Caki2 (cell line): ENCODE data around the gene LYPD6B. TPM values are rescaled to one million over a fixed set of nuclear protein-coding genes. Genes with fewer than 3 reads are reported as not detected.

ENCODE experiments used
- DNase-seq: peaks from one replicate; pipeline ENCODE4 v3.0.0-alpha.2; 2015; ENCODE audit warnings: low read depth
- in situ Hi-C: cut with HindIII; loops from 2 replicates; pipeline ENCODE4 v1.10.0; 2016; ENCODE audit warnings: low sequenced_read_pairs, low pct_unique_long_range_greater_than_20kb, mixed read lengths
- total RNA-seq: library from RNA; depleted of rRNA; stranded (reverse); fragments of >200 nt; shearing (Covaris generic); gene quantifications from 2 replicates; pipeline ENCODE4 v1.2.3, GENCODE V29; 2014; ENCODE audit warnings: low replicate concordance

The LYPD6B gene
- total RNA-seq, 1 experiment from 2014 or later, result not detected

- DNase-seq, result no peak
- in situ Hi-C loops, result no loop called here
These were observed 55.1 kb downstream of the LYPD6B start for GRCh38 chr2:149093579-149093978.

- in situ Hi-C loops, result no loop called here
These were observed 55.9 kb downstream of the LYPD6B start for GRCh38 chr2:149094217-149095015.

GRCh38 chr2:149098701-149099100 is 60.2 kb downstream of the LYPD6B start:
- in situ Hi-C loops, result no loop called here
- DNase-seq, result peak; percentile 16

More at GRCh38 chr2:149094217-149095015, 55.9 kb downstream of the LYPD6B start:
- no peak for DNase-seq

GRCh38 chr2:149099298-149099697 is 60.8 kb downstream of the LYPD6B start:
- in situ Hi-C loops, result no loop called here
- no peak for DNase-seq

DNA sequence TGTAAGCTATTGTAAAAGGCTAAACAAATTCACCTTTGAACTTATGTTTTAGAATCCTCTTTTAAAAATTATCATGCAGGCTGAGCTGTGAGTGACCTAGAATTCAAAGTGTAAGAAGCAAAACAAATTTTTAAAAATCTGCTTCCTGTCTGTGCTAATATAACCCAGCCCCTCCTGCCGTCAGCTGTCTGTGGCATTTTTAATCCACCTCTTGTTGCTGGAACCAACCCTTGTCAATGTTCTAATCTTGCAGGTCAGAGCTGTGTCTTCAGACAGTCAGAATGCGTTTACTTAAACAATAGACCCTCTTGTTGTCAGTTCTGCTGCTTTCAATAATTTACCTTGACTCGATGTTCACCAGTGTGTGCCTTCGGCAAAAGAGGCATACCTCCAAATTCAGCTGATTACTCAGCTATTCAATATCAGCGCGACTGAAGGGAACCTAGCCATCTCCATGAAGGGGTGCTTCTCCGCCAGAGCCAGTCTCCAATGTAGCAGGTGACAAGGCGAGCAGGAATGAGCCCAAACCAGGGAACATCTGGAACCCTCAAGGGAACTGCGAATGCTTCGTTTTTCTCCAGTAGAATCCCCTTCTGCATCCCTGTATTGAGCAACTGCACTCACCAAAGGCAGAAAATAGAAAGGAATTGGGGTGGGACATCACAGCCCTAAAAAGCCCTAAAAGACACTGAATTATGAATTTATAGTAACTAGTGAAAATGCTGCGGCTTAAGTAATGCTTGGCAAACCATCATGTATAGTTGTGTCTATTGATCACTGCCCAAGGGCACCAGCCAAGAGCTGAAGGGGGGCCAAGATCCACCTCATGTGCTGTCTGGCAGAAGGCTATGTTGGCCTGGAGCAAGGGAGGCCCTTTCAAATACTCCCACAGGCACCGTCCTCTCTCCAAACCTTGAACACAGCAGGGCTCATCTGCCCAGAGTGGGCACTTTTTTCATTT is 62.5 kb downstream of the LYPD6B start:
- DNase-seq, result no peak
- in situ Hi-C loops, result no loop called here

DNA sequence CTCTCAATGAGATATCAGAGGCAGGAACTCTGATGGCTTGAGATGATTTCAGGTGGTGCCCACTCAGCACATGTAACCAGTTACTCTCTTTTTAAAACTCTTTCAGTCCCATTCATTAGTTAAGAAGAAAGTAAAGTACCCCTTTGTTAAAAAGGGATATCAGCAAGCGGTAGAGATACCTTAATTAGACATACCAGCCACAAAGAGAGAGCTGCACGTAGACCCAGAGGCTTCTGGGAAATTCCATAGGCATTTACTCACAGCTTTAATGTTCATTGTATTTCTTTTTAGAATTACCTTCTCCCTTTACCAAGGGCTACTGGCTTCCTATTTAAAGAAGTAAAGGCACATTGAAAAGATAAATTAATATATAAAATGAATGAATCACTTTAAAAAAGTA is 63.3 kb downstream of the LYPD6B start:
- in situ Hi-C loops, result no loop called here

GRCh38 chr2:149103081-149103620 is 64.7 kb downstream of the LYPD6B start:
- in situ Hi-C loops, result no loop called here
- DNase-seq, result no peak

More for the DNA sequence above, 63.3 kb downstream of the LYPD6B start:
- no peak for DNase-seq

DNA sequence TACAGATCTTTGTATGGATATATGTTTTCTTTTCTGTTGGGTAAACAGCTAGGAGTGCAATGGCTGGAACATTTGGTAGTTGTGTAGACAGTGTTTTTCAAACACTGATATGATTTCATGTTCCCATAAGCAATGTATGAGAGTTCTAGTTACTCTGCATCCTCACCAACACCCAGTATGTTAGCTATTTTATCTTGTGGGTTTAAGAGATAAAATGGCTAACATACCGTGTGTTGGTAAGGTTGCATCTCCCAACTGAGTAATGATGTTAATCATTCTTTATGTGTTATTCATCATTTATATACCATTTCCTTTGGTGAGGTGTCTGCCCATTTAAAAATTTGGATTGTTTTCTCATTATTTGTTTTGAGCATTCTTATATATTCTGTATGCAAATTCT is 65.7 kb downstream of the LYPD6B start:
- in situ Hi-C loops, result no loop called here
- no peak for DNase-seq

- DNase-seq, result no peak
- in situ Hi-C loops, result no loop called here
These were observed 73.6 kb downstream of the LYPD6B start for GRCh38 chr2:149112068-149112467.

GRCh38 chr2:149112713-149113112 is 74.2 kb downstream of the LYPD6B start:
- in situ Hi-C loops, result no loop called here
- DNase-seq, result no peak

GRCh38 chr2:149115781-149116180 is 77.3 kb downstream of the LYPD6B start:
- DNase-seq, result no peak
- in situ Hi-C loops, result no loop called here

- in situ Hi-C loops, result no loop called here
- DNase-seq, result no peak
These were observed 80.9 kb downstream of the LYPD6B start for GRCh38 chr2:149119368-149119767.

- in situ Hi-C loops, result no loop called here
- no peak for DNase-seq
These were observed 84.0 kb downstream of the LYPD6B start for GRCh38 chr2:149122516-149122915.

- in situ Hi-C loops, result no loop called here
- DNase-seq, result no peak
These were observed 86.7 kb downstream of the LYPD6B start for GRCh38 chr2:149125031-149125725.

DNA sequence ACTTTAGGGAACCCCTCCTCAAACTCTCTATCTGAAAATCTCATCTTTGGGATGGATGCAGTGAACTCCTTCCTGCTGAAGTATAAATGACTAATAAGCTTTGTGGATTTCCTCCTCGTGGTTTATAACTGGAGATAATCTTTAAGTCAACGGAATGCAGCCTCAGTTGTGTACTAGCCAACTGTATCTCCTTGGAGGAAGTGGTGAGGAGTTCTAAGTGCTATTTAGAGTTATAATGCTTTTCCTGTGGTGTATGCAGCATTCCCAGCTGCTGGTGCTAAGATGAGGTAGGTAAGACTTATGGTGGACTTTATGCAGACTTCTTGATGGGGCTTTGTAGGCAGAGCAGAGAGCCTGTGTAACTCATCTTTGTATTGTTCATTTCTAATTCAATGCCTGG is 90.9 kb downstream of the LYPD6B start:
- in situ Hi-C loops, result no loop called here
- DNase-seq, result no peak

DNA sequence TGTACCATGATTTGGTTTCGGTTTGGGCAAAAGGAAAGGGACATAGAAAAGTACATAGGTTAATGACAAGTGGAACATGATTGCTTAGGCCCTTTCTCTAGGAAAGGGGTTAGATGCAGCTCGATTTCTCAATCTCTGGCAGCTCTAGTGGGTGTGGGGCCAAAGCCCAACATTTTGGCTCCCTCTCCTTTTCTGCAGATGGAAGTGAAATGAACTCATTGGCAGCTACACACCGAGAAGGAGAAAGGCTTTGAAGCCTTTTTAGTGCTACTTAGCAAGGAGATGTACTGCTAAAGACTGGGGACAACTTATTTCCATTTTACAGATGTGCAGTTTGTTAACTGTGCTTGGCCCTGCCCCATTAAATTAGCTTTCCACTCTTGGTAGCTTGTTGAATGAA is 93.8 kb downstream of the LYPD6B start:
- DNase-seq, result no peak
- in situ Hi-C loops, result no loop called here

DNA sequence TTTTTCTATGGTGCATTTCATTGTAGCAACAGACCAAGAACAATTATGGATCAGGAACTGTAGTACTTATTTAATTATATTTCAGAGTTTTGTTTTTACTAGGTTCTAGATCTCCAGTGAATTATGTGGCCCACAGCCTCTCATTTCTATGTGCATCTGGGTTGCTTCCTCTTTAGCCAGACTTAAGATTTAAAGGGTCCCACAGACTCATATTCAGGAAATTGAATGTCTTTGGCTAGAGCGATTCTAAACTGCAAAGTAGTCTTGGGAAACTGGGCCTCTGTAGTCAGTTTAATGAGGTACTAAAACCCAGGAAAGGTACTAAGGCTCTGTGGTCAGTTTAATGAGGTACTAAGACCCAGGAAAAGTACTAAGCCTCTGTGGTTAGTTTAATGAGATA is 94.4 kb downstream of the LYPD6B start:
- in situ Hi-C loops, result no loop called here
- no peak for DNase-seq

GRCh38 chr2:149134335-149134923 is 95.9 kb downstream of the LYPD6B start:
- in situ Hi-C loops, result no loop called here
- DNase-seq, result no peak
